Measurements from ENCODE around the gene LLCFC1. TPM values are rescaled to one million over a fixed set of nuclear protein-coding genes. Genes with fewer than 3 reads are reported as not detected.

The LLCFC1 gene
- total and polyA plus RNA-seq, 7 donors: not detected

- no peak overlapping the region for H3K4me3 ChIP-seq
- H3K9me3 ChIP-seq: no peaks in the 10 kb centered on the region
- no peaks in the 10 kb centered on the region for H3K4me1 ChIP-seq
- H3K27ac ChIP-seq: no peak overlapping the region
- no peak for DNase-seq
- no peak for TF ChIP-seq POLR2AphosphoS5 (IDR thresholded peaks at IDR 0.05)
- TF ChIP-seq EP300 (IDR thresholded peaks at IDR 0.05): no peak
- no peaks in the 10 kb centered on the region for H3K36me3 ChIP-seq
- no peaks in the 10 kb centered on the region for H3K27me3 ChIP-seq
- intact Hi-C loops (cut with DNase I): no loop called here
- 92 to 93% methylated on average over 7 of the region's 7 CpGs for WGBS, 2 donors
These were observed 41.6 kb upstream of the LLCFC1 start for GRCh38 chr7:142897691-142898090.

DNA sequence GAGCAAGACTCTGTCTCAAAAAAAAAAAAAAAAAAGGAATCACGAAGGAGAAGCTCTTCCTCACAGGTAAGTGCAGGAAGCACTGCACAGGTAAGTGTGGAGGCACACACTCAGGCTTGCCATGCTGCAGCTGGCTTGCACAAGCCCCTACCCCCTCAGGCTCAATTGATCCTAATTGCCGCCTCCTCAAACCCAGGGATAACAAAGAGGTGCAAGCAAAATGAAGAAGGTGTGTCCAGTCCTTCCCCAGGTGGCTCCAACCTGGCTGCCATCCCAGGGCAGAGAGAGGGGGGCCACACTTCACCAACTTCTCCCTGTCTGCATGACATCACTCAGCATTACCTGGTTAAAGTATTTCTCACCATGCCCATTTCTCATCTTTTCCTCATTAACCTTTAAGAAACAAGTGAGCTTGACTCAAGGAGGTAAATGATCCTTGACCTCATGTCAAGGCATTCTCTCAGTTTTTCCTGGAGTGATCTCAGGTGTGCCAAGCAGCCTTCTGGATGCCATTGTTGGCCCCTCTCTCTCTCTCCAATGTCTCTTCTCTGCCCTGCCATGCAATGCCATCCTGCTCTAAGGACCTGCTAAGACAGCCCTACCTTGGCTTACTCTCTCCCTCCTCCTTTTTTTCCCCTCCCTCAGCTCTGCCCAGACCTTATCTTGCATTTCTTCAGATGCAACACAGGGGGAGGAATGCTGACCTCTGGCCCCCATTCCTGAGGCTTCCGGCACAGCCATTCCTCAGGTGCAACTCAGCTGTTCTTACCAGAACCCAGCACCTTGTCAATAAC, 40.7 kb upstream of the LLCFC1 start:
- WGBS, 2 donors: 24 to 64% methylated on average over 3 of the region's 3 CpGs
- DNase-seq: no peak
- TF ChIP-seq EP300 (IDR thresholded peaks at IDR 0.05): no peak
- TF ChIP-seq, protein P1, sequence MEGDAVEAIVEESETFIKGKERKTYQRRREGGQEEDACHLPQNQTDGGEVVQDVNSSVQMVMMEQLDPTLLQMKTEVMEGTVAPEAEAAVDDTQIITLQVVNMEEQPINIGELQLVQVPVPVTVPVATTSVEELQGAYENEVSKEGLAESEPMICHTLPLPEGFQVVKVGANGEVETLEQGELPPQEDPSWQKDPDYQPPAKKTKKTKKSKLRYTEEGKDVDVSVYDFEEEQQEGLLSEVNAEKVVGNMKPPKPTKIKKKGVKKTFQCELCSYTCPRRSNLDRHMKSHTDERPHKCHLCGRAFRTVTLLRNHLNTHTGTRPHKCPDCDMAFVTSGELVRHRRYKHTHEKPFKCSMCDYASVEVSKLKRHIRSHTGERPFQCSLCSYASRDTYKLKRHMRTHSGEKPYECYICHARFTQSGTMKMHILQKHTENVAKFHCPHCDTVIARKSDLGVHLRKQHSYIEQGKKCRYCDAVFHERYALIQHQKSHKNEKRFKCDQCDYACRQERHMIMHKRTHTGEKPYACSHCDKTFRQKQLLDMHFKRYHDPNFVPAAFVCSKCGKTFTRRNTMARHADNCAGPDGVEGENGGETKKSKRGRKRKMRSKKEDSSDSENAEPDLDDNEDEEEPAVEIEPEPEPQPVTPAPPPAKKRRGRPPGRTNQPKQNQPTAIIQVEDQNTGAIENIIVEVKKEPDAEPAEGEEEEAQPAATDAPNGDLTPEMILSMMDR (IDR thresholded peaks at IDR 0.05): no peak
- TF ChIP-seq POLR2A (IDR thresholded peaks at IDR 0.05): no peak
- no peak for TF ChIP-seq POLR2AphosphoS5 (IDR thresholded peaks at IDR 0.05)
- H3K36me3 ChIP-seq: no peaks in the 10 kb centered on the region
- no peaks in the 10 kb centered on the region for H3K9me3 ChIP-seq
- no peak overlapping the region for H3K27ac ChIP-seq
- no peaks in the 10 kb centered on the region for H3K4me1 ChIP-seq
- H3K27me3 ChIP-seq: no peaks in the 10 kb centered on the region
- no peak overlapping the region for H3K4me3 ChIP-seq
- intact Hi-C loops (cut with DNase I): no loop called here

DNA sequence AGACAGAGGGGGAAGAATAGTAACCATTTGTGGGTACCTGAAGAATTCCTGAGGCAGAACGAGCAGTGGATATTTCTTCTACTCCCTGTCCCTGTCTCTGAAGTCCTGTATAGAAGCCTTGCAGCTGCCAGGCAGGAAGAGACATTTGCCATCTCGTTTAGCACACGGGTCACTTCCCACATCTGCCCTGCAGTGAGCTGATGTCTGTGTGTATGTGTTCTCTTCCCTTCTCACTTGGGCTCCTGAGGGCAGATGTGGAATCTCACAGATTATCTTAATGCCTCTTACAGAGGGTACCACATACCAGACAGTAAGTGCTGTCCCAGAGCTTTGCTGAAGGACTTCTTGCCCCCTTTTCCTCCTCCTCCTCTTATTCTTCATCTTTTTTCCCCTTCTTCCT, 39.6 kb upstream of the LLCFC1 start:
- intact Hi-C loops (cut with DNase I): no loop called here
- H3K4me3 ChIP-seq: no peak overlapping the region
- 37 to 54% methylated on average over 3 of the region's 3 CpGs for WGBS, 2 donors
- DNase-seq: no peak
- no peaks in the 10 kb centered on the region for H3K27me3 ChIP-seq
- H3K27ac ChIP-seq: no peak overlapping the region
- no peaks in the 10 kb centered on the region for H3K4me1 ChIP-seq
- TF ChIP-seq POLR2A (IDR thresholded peaks at IDR 0.05) (no peak), POLR2AphosphoS5 (IDR thresholded peaks at IDR 0.05) (no peak), EP300 (IDR thresholded peaks at IDR 0.05) (no peak)
- TF ChIP-seq, protein P1 (IDR thresholded peaks at IDR 0.05): no peak
- H3K9me3 ChIP-seq: no peaks in the 10 kb centered on the region
- no peaks in the 10 kb centered on the region for H3K36me3 ChIP-seq

DNA sequence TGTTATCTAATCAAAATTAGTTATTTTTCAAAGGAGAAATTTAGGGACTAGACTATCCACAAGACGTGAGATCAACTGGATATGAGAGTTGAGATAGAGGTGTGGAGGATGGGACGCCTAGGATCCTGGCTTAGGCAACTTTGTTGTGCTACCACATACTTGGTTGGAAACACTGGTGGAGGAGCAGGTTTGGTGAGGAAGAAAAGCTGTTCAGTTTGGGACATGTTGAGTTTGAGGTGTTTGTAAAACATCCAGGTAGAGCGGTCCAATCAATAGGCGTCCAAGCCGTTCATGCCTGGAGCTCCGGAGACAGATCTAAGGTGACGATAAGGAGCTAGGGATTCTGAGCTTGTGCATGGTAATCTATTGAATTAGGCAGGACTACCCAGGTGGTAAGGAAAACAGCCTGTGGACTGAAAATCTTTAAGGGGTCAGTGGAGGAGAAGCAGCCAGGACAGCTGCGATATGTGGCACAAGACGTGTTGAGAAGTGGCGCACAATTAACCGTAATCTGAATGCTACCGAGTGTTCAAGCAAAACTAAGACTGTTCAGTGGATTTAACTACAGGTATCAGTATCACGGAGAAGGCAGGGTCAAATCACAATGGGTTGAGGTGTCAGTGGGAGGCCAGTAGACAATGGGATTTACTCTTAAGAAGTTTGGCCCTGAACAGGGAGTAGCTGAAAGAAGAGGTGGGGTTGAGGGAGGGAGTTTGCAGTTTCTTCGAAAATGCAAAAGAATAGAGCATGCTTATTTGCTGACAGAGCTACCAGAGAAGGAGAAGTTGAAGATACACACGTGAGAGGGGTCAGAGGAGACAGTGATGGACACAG, 37.6 kb upstream of the LLCFC1 start:
- no peaks in the 10 kb centered on the region for H3K4me1 ChIP-seq
- TF ChIP-seq, protein P1 (IDR thresholded peaks at IDR 0.05): no peak
- no peak for TF ChIP-seq EP300 (IDR thresholded peaks at IDR 0.05)
- no peak for TF ChIP-seq POLR2AphosphoS5 (IDR thresholded peaks at IDR 0.05)
- TF ChIP-seq POLR2A (IDR thresholded peaks at IDR 0.05): no peak
- intact Hi-C loops (cut with DNase I): no loop called here
- no peaks in the 10 kb centered on the region for H3K9me3 ChIP-seq
- H3K36me3 ChIP-seq: no peaks in the 10 kb centered on the region
- no peak overlapping the region for H3K27ac ChIP-seq
- no peaks in the 10 kb centered on the region for H3K27me3 ChIP-seq
- H3K4me3 ChIP-seq: no peak overlapping the region
- WGBS, 2 donors: 82 to 86% methylated on average over 15 of the region's 15 CpGs
- DNase-seq: no peak

DNA sequence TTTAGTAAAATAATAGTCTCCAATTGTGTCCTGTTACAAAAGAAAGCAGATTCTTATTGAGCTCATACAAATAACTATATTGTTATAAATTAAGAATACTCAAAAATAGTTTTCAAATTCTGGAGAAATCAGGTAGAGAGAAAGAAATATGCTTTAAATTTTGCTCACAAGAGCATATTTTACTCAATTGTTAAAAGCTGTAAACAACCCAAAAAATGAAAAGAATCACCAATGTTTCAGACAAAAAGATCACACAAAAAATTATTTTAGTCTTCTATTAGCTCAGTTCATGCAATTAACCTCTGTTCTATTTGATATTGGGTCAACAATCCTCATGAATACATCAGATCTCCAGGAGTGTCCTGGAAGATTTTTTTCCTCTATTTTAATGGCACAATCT, 35.2 kb upstream of the LLCFC1 start:
- intact Hi-C loops (cut with DNase I): no loop called here
- Histone ChIP-seq H3K9me3 (no peaks in the 10 kb centered on the region), H3K4me1 (no peaks in the 10 kb centered on the region), H3K4me3 (no peak overlapping the region), H3K27me3 (no peaks in the 10 kb centered on the region), H3K27ac (no peak overlapping the region), H3K36me3 (no peaks in the 10 kb centered on the region)
- no peak for DNase-seq
- no peak for TF ChIP-seq POLR2AphosphoS5 (IDR thresholded peaks at IDR 0.05)
- TF ChIP-seq, protein P1 (IDR thresholded peaks at IDR 0.05): no peak
- no peak for TF ChIP-seq POLR2A (IDR thresholded peaks at IDR 0.05)
- no peak for TF ChIP-seq EP300 (IDR thresholded peaks at IDR 0.05)

Data from sigmoid colon (tissue), 7 donors.